HG03520 (cell line): ENCODE measurements around the gene BANP.
"Not testable (repeated sequence)": the region's sequence is repeated elsewhere in the genome, so short reads cannot be mapped to it uniquely, and the experiment has no call there.

Experiments used
- ATAC-seq: cut with Tn5 transposase; IDR thresholded peaks from one replicate; pipeline ENCODE4 v1.9.1; 2021; ENCODE audit warnings: mild to moderate bottlenecking, moderate library complexity; ENCODE audit not compliant: unreplicated experiment

Gene BANP

DNA sequence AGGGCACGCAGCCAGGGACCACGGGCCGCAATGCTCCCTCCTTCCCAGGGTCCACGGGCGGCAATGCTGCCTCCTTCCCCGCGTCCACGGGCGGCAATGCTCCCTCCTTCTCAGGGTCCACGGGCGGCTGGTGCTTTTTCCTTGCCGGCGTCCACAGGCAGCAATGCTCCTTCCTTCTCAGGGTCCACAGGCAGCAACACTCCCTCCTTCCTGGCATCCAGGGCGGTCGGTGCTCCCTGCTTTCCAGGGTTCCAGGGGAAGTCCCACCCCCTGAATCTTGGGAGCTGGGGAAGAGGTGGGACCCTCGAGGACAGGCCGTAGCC is 143.0 kb downstream of the BANP start:
- ATAC-seq: not testable (repeated sequence)

DNA sequence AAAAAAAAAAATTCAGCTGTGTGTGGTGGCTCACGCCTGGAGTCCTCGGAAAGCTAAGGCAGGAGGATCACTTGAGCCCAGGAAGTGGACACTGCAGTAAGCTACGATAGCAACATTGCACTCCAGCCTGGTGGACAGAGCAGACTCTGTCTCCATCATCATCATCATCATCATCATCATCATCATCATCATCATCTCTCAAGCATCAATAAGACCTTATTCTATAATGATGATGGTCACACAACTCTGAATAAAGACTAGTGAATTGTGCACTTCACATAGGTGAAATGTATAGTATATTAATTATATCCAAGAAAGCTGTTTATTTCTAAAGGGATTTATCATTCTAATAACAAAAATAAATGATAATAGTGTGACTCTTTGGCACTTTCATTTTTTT is 143.7 kb downstream of the BANP start:
- ATAC-seq: not testable (repeated sequence)

DNA sequence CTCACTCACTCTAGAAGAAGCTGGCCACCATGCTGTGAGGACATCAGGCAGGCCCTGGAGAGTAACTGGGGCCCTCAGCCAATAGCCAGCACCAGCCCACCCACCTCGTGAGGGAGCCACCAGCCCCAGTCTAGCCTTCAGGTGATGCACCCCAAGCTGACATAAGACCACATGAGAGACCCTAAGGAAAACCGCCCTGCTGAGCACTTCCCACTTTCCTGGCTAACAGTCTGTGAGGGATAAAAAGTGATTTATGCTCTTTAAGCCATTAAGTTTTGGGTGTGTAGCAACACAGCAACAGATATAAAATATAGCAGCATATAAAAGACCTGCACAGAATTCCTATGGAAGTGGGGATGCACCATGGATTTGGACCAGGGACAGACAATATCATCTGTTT is 145.4 kb downstream of the BANP start:
- ATAC-seq: not testable (repeated sequence)

DNA sequence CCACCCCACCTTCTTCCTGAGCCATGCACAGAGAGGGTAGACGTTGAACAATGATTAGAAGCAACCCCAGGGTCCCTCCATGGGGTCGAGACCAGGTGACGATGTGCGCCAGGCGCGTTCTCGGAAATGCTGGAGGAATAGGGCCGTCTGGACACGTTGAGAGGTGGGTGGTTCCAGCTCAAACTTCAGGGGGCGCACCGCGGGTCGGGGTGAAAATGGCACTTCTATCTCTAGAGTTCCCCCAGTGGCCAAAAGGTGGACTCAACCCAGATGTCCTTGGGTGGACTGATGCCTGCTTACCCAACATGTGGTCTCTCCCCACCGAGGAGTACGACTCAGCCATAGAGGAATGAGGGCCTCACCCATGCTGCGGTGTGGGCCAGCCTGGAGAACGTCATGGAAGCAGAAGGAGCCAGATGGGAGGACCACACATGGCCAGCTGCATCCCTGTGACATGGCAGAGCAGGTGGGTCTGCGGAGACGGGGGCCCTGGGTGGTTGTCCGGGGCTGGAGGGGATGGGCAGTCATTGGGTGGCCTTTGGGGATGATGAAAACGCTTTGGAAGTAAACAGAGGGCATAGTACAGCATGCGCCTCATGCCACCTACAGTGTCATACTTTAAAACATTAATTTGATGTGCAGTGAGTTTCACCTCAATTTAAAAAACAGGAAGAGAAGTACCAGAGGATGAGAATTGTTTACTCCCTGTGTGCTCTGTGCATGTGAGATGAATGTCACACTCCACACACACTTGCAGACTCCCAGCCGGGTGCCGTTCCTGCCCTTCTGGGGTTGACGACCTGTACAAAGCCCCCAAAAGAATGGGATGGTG is 147.7 kb downstream of the BANP start:
- ATAC-seq: not testable (repeated sequence)

DNA sequence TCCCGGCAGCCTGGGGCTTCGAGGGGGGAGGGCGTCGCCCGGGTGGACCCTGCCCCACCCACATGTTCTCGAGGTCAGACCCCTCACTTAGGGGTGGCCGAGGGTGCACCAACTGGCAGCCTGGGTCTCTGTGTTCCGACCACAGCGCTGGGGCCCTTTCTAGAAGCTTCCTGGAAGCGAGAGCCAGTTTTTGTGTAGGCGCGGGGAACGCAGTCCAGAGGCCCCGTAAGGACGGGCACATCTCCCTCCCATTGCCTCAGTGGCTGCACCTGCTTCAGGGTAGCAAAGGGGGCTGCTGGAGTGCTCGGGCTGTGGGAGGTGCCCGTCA is 148.3 kb downstream of the BANP start:
- ATAC-seq: no peak

DNA sequence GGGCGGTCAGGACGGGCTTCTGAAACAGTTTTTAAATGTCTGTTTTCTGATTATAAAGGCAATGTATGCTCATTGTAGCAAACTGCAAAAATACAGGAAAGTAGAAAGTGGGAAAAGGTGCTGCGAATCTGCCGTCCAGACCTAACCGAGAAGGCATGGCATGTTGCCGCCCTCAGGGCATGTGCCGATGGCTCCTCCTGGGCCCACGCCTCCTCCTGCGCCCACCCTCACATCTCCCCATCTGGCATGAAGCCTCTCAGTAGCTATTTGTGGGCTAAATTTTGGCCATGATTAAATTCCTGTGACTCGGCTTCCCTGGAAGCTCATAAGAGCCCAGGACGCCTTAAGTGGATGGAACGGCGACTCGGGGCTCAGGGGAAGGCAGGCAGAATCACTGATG is 148.7 kb downstream of the BANP start:
- not testable (repeated sequence) for ATAC-seq

DNA sequence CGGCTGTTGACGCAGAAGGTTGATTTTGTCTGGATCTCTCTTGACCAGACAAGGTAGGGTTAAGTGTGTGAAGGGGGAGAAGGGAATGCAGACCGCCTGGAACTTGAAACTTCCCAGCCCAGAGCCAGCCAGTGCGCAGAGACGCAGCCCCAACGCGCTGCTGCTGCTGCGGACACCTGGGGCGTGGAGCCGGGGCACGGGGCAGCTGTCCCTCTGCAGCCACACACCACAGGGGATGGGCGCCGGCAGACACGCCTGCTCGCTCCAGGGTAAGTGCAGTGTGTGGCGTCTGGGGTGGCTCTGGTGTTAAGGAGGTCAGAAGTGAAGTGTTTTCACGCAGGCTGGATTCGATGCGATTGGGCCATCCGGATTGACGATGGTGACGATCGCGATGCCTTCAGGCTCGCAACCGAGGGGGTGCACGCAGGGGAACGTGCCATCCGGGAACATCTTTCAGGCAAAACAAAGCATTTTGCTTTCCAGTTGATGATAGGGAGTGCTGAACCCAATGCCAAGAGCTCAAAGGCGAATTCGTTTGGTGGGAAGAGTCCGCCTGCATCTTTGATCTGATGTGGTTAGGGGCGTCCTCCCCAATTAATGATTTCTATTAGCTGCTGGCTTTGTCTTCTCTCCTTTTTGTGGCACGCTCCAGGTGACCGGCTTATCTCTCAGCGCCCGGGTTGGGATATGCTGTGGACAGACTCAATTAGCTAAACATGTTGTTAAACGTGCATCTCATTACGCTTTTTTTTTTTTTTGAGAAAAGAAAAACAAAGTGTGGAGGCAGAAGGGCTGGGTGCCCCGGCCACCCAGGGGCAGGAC is 149.8 kb downstream of the BANP start:
- not testable (repeated sequence) for ATAC-seq

DNA sequence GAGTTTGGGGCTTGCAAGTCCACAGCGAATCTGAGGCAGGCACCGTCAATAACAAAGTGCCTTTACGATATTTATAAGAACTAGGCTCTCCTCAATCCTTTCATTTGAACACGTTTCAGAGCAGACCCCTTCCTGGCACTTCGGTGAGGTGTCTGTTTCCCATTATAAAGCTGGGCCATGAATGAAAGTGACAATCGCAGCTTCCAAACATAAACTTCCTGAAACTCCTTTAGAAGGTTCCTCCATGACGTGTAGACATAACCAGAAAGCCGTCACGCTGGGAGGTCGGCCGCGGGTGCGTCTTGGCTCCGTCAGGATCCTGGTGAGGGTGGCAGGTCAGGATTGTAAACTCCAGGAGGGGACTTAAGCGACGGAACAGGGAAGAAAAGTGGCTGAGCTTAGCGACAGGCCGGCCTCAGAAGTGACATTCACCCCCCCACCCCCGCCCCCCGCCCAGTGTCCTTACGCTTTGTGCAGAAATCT is 150.4 kb downstream of the BANP start:
- not testable (repeated sequence) for ATAC-seq

DNA sequence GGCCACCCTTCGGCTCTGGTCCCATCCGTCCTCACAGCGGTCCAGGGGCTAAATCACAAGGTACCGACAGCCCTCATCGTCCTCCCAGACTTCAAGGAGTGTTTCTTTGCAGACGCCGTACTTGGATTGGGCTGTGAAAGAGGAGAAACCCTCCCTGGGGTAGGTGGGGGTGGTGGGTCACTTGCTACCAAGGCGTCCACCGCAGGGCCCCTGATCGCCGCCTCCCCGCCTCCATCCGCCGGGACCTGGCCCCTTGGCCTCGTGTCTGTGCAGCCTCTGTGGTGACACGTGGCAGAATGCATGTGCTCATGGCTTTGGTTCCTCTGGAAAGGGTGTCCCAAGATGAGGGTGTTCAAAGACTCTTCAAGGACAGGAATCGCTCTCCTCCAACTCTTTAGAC is 151.4 kb downstream of the BANP start:
- no peak for ATAC-seq

DNA sequence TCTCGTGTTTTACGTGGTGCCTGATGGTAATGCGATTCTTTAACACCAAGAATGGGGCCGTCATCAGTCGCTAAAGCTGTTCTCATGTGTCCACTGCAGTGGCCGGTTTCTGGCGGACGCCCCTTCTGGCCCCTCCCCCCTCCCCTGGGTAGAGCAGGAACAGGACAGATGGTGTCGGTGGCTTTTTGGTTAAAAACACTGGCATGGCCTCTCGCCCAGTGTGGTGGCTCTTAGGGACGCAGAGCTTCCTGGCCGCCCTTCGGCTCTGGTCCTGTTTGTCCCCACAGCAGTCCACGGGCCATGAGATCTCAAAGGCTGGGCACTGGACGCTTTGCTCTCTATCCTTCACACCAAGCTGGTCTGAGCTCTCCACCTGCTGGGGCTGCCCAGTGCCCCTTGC is 151.8 kb downstream of the BANP start:
- no peak for ATAC-seq

DNA sequence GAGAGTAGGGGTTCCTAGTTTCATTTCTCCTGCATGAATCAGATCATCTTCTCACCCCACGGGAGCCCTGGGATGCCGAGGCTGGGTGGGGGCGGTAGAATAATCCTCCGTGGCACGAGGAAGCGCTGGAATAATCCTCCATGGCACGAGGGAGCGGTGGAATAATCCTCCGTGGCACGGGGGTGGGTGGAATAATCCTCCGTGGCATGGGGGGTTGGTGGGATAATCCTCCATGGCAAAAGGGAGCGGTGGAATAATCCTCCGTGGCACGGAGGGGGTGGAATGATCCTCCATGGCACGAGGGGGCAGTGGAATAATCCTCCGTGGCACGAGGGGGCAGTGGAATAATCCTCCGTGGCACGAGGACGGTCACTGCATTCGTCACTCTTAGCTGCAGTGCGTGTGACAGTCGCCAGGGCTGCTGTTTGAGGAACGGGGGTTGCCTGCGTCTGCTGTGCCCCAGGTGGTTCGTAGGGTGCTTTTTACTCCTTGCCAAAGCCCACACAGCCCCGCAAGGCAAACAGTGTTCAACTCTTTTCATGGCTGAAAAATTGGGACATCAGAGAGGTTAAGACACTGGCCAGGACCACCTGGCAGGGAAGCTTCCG is 152.5 kb downstream of the BANP start:
- ATAC-seq: no peak

DNA sequence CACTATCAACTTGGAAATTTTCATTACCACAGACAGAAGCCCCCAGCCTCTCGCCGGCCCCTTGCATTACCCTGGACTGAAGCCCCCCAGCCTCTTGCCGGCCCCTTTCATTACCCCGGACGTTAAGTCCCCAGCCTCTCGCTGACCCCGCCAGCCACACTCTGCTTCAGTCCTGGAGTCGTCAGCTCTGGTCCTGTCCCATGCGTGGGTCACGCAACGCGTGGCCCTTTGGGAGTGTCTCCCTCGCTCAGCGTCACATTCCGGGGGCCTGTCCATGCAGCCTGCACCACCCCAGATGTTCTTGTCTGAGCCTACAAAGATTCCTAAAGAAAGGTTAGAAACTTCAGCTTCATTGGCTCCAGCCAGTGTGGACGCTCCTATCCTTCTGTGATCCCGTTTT is 153.1 kb downstream of the BANP start:
- ATAC-seq: not testable (repeated sequence)

DNA sequence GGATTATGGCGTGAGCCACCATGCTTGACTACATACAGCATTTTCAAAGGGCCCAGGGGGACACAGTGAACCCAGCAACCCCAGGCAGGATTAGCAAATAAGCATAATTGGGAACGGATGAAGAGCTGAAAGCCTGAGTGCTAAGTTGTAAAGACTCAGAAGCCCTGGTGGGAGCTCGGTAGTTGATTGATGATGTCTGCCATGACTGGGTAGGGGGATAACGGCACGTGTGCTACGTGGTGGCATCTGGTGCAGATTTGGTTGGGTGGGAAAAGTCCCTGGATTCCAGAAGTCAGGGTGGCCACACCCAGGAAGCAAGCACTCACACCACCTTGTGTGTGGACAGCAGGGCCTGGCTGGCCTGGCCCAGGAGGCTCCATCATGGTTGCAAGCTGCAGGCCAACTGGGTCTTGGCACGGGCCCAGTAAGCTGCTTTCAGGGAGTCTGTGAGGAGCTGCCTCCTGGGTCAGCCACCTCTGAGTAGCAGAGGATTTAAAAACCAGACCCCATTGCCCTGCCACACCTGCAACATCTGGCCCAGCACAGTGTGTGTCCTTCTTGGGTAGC is 154.4 kb downstream of the BANP start:
- not testable (repeated sequence) for ATAC-seq

DNA sequence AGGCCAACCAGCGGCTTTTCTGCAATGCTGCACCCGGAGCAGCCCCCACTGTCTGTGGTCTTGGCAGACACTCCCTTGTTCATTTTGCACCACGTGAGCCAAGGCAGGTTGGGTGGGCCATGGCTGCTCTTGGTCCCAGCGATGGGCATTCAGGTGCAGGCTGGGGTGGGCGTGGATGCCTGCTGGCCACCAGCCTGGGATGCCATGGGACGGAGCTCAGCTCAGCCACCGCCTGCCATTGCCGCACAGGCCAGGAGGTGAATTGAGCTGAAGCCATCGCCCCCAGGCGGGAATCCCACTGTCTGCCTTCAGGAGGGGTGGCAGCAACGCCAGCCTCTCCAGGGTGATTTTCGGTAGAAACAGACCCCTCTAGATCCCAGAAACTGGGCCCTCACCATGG is 155.3 kb downstream of the BANP start:
- ATAC-seq: not testable (repeated sequence)

DNA sequence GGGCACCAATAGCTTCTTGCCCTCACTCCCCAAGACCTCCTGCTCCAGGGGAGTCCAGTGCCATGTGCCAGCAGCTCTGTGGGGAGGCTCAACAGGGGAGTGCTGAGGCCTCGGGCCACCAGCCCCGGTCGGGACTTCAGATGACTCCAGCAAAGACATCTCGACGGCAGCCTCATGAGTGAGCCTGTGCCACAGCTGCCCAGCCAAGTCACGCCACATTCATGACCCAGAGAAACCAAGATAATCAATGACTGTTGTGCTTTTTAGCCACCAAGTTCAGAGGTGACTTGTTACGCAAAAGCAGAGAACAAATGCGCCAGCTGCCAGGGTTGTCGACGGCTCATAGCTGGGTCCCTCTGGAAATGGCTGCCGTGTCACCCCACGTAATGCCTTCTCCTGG is 157.5 kb downstream of the BANP start:
- no peak for ATAC-seq

DNA sequence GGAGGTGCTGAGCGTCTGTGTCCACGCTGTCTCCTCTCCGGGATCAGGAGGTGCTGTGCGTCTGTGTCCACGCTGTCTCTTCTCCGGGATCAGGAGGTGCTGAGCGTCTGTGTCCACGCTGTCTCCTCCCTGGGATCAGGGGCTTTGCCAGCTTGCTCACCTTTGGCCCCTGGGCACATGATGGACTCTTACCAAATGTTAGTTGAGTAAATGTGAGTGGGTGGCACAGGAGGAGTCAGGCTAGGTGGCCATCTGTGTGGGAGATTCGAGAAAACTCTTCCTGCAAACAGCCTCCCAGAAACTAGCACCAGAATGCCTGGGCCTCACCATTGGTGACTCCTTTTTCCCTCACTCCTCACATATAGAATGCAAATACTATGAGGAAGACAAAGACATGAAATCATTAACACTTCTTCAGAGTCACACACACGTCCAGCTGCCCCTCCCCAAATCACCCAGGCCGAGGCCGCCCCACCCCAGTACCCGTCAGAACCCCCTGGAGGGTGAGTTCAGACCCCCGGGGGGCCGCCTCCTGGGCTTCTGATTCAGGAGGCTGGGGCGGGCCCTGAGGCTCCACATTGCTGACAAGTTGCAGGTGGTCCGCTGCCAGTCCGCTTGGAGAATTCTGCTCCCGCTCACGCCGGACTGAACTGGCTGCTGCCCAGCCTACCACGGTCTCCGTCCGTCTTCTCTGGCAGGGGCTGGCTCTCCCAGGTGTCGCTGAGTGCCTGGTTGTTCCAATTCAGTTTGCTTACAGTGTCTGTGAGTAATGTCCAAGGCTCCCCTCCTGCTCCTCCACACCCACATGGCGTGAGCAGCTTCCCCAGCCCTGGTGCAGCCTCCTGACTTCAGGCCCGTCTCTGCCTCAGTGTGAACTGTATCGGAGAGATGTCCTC is 158.7 kb downstream of the BANP start:
- not testable (repeated sequence) for ATAC-seq

DNA sequence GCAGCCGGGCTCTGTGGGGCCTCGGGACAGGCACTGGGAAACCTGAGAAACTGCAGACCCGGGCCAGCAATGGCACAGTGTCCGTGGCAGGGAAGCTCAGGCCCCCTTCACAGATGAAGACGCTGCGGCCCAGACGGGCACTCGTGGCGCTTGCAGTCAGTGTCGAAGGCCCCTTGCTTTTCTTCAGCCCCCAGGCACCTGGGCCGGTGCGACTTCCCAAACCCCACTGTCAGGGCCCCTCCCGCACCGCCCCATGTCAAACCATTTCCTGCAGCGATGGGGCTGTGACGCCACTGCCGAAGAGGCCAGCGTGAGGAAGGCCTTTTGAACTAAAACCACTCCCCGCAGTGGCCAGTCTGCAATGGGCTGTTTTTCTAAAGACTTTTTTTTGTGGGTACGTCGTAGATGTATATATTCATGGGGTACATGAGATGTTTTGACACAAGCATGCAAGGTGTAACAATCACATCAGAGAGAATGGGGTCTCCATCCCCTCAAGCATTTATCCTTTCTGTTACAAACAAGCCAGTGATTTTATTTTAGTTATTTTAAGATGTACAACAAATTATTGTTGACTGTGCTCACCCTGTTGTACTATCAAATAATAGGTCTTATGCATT is 159.8 kb downstream of the BANP start:
- ATAC-seq: not testable (repeated sequence)

DNA sequence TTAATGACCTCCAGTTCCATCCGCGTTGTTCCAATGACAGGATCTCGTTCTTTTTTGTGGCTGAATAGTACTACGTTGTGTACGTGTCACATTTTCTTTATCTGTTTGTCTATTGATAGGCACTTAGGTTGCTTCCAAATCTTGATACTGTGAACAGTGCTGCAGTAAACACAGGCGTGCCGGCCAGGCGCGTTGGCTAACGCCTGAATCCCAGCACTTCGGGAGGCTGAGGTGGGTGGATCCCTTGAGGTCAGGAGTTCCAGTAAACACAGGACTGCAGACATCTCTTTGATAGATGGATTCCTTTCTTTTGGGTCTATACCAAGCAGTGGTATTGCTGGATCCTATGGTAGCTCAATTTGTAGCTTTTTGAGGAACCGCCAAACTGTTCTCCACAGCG is 160.7 kb downstream of the BANP start:
- ATAC-seq: not testable (repeated sequence)

DNA sequence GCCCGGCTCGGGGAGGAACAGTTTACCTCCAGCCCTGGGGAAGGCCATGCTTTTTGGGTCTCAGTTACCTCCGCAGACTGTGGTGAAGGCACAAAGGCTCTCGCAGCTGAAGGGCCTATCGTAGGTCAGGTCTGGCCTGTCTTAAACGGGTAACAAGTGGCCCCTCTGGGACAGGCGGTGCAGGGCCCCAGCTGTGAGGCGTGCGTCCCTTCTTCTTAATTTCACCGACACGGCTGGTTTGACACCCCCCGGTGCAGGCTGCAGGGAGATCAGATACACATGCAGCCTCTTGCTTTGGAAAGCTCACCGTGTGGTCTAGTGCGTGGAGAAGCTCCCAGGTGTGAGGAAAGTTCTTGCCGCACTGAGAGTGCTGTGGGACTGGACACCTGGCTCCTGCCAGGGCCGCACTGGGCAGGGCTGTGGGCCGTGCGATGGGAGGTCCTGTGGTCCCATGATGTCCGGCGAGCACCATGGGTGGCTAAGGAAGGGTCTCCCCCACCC is 162.4 kb downstream of the BANP start:
- no peak for ATAC-seq
